Effector memory CD4-positive, alpha-beta T cell (primary cell): ENCODE data around the gene KIAA0825.

ENCODE experiments used
- DNase-seq, 3 donors: peaks; one replicate each; pipeline ENCODE4 v3.0.0-alpha.2; 2020
- H3K27ac ChIP-seq: 2 replicates; pipeline ENCODE4 v1.7.0; 2013; ENCODE audit warnings: mild to moderate bottlenecking, low read length, moderate library complexity; ENCODE audit not compliant: insufficient read depth, poor library complexity, severe bottlenecking
- H3K27me3 ChIP-seq: replicated peaks from 2 replicates; pipeline ENCODE4 v1.7.0; 2013; ENCODE audit warnings: mild to moderate bottlenecking, low read length; ENCODE audit not compliant: insufficient read depth, control insufficient read depth, poor library complexity, severe bottlenecking
- H3K36me3 ChIP-seq: 2 replicates; pipeline ENCODE4 v1.7.0; 2013; ENCODE audit warnings: mild to moderate bottlenecking, low read length, moderate library complexity; ENCODE audit not compliant: control insufficient read depth, insufficient read depth
- H3K4me1 ChIP-seq: 2 replicates; pipeline ENCODE4 v1.7.0; 2013; ENCODE audit warnings: low read length, mild to moderate bottlenecking; ENCODE audit not compliant: control insufficient read depth, insufficient read depth, poor library complexity, severe bottlenecking
- H3K4me3 ChIP-seq: 2 replicates; pipeline ENCODE4 v1.7.0; 2013; ENCODE audit warnings: low read length, low read depth, mild to moderate bottlenecking; ENCODE audit not compliant: insufficient read depth, poor library complexity, severe bottlenecking
- H3K9me3 ChIP-seq: 2 replicates; pipeline ENCODE4 v1.7.0; 2013; ENCODE audit warnings: mild to moderate bottlenecking, low read length, moderate library complexity; ENCODE audit not compliant: control insufficient read depth

The KIAA0825 gene

DNA sequence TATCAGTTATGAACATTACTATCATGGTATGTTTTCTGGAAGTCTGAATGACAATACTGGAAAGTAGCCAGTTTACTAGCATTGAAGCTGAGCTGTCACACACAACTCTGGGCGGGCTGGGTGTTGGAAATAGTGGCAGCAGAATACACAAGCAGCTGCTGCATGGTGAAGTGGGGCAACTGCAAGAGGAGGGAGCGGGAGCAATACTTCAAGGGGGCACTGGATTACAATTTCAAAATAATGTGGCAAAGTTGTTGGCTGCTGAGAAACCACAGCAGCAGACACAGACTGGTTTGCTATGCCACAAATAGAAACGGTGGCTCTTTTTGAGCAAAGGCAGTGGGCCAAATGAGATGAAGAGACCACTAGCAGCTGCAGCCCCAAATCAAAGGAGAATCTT, 350.2 kb downstream of the KIAA0825 start:
- Histone ChIP-seq H3K27ac (no peak overlapping the region), H3K4me1 (no peaks in the 10 kb centered on the region), H3K9me3 (no peaks in the 10 kb centered on the region), H3K27me3 (no peaks in the 10 kb centered on the region), H3K4me3 (no peak overlapping the region), H3K36me3 (no peaks in the 10 kb centered on the region)
- no peak for DNase-seq

DNA sequence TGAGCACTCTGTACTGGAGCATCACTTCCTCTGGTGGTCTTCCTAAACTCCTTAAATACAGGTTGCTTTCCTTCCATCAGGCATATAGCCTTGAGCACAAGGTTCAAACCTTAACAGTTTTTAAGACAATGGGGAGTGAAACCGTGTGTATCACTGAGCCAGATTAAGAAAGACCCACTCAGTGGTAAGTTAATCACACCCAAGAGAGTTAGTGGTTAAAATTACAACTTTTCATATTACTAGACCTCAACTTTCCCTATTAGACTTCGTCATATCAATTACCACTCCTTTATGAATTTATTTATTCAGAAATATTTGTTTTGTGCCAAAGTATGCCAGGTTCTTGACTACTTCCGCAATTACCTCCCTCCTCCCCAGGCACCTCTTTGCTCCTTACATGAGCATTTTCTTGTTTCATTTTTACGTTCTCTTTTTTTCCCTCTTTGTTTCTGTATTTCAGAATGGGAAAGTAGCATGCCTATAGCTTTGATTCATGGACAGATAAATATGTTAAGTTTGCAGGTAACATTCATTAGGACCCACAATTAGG, 351.0 kb downstream of the KIAA0825 start:
- no peak overlapping the region for H3K4me3 ChIP-seq
- no peaks in the 10 kb centered on the region for H3K36me3 ChIP-seq
- H3K27ac ChIP-seq = no peak overlapping the region
- DNase-seq = no peak
- no peaks in the 10 kb centered on the region for H3K27me3 ChIP-seq
- H3K4me1 ChIP-seq = no peaks in the 10 kb centered on the region
- H3K9me3 ChIP-seq = no peaks in the 10 kb centered on the region

DNA sequence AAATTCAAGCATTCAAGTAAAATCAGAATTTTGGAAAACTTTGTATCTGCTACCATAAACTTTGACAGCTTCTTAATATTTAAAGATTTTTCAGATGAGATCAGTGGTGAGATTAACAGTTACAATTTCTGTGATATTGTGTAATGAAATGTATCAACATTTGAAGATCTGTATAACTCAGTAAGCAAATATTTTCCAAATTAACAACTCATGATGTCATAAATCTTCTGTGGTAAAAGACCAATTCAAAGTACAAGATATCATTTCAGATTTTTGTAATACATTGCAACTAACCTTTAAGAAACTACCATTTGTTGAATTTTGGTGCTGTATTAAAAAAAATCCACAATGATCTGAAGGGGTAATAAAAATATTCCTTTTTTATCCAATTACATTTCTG, 352.2 kb downstream of the KIAA0825 start:
- DNase-seq = no peak

DNA sequence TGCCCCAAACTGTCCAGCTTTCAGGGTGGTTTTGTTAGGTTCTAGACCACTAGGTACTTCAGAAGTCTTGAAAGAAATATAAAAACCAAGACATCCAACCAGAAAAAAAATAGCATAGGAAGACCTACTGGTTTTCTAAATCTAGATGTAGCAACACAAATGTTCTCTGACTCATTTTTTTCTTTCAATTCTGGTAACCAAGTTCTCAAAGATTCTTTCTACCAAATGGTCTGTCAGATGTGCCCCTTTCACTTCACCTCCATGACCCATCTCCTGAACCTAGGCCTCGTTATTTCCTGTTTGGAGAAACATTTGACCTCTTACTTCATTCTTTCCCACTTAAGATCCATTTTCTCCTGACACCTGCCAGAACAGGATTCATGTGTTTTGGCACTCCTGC, 355.3 kb downstream of the KIAA0825 start:
- Histone ChIP-seq H3K9me3 (no peaks in the 10 kb centered on the region), H3K4me1 (no peaks in the 10 kb centered on the region), H3K27ac (no peak overlapping the region), H3K4me3 (no peak overlapping the region), H3K27me3 (no peaks in the 10 kb centered on the region), H3K36me3 (no peaks in the 10 kb centered on the region)
- no peak for DNase-seq

More for the DNA sequence above, 352.2 kb downstream of the KIAA0825 start:
- no peaks in the 10 kb centered on the region for H3K36me3 ChIP-seq
- H3K4me3 ChIP-seq = no peak overlapping the region
- no peaks in the 10 kb centered on the region for H3K27me3 ChIP-seq
- H3K27ac ChIP-seq = no peak overlapping the region
- no peaks in the 10 kb centered on the region for H3K9me3 ChIP-seq
- H3K4me1 ChIP-seq = no peaks in the 10 kb centered on the region

DNA sequence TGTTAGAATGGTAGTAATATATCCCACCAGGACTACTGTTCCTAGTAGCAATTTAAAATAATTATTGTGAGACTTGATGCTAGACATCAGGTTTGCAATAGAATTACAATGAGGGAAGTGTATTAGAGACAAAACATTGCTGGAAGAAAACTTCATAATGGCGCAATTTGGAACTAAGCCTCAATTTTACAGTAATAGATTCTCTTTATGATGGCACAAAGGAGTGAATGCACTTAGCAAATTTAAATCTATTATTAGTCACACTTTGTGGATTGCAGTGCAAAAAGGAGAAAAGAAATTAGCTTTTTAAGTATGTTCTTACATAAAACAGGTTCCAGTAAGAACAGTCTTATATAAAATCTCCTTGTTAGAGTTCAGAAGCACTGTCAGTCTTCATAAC, 358.3 kb downstream of the KIAA0825 start:
- no peak for DNase-seq
- H3K4me1 ChIP-seq = no peaks in the 10 kb centered on the region
- no peak overlapping the region for H3K4me3 ChIP-seq
- no peak overlapping the region for H3K27ac ChIP-seq
- H3K9me3 ChIP-seq = no peaks in the 10 kb centered on the region
- H3K36me3 ChIP-seq = no peaks in the 10 kb centered on the region
- H3K27me3 ChIP-seq = no peaks in the 10 kb centered on the region

DNA sequence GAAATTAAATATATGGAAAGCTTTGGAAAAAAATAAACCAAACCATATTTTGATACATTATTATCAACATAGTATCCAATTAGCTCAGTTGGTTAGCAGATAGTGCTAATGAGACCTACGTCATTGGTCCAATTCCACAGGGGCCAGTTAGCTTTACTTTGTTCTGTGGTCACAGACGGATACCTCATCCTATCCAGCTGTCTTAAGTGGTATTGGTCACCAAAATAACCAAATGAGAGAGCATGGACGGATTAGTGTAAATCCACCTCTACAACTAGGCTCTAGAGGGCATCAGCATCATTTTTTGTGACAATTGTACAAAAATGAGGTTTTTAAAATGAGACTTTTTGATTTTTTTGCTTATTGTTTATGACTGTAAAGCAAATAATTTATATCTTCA, 364.2 kb downstream of the KIAA0825 start:
- Histone ChIP-seq H3K4me3 (no peak overlapping the region), H3K27me3 (no peaks in the 10 kb centered on the region), H3K9me3 (no peaks in the 10 kb centered on the region), H3K4me1 (no peaks in the 10 kb centered on the region), H3K36me3 (no peaks in the 10 kb centered on the region), H3K27ac (no peak overlapping the region)
- DNase-seq = no peak

DNA sequence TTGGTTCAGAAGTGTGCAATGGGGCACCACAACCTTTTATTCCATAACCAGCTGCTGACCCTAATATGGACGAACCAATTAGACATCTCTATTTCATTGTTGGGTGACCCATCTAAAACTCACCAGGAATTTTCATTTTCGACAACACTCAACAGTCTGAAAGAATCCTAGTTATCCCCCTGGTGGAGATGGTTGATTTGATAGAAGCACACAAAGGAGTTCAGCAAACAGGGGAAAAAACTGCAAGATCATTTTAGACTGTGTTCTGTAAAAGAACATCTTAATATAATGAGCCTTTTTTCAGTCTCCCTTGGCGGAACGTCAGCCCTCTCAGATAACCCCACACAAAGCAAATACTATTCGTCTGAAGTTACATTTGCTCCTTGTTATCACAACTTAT, 367.4 kb downstream of the KIAA0825 start:
- H3K4me1 ChIP-seq = no peaks in the 10 kb centered on the region
- no peaks in the 10 kb centered on the region for H3K36me3 ChIP-seq
- H3K4me3 ChIP-seq = no peak overlapping the region
- no peaks in the 10 kb centered on the region for H3K9me3 ChIP-seq
- DNase-seq = no peak
- no peaks in the 10 kb centered on the region for H3K27me3 ChIP-seq
- no peak overlapping the region for H3K27ac ChIP-seq

DNA sequence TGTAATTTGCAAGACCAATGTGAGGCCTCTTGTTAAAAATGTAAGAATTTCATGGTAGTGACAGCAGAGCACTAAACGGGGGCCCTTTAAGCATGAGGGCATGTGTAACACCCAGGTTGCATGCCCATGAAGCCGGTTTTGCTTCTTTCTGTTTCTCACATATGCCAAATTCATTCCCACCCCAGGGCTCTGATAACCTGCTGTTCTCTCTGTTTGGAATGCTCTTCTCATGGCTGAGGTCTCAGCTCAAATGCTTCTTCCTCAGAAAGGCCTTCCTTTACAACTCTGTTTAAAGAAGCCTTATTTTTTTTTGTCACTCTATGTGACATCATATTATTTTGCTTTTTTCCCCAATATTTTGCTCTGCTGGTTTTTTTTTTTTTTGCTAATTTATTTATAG, 369.0 kb downstream of the KIAA0825 start:
- Histone ChIP-seq H3K27ac (no peak overlapping the region), H3K9me3 (no peaks in the 10 kb centered on the region), H3K4me3 (no peak overlapping the region), H3K27me3 (no peaks in the 10 kb centered on the region), H3K36me3 (no peaks in the 10 kb centered on the region), H3K4me1 (no peaks in the 10 kb centered on the region)
- no peak for DNase-seq

DNA sequence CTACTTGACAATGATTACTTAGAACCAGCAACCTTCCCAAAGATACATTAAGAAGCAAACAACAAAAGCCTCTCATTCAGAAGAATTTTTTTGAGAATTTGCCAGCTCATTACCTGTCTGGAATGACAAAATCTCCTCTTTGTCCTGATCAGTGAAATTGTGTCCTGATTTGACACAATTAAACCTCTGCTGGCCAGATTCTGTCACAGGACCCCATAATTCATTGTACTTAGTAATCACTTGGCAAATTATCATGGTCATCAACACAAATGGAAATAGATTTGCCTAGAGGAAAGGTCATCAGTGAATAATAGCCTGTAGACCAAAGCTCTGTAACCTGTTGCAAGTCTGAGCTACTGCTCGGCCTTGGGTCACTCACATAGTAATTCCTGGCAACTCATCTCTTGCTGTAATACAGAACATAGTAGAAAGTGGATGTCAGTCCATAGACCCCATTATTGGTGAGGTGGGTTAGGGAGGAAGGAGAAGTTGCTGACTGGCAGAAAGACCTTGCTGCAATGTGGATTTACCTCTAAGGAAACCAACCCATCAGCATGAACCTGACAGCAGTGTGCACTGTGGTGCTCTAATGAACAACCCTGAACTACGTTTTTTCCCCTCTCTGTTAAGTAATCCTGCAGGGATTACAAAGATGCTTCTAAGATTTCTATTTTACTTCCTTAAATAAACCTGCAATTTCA, 370.1 kb downstream of the KIAA0825 start:
- no peak for DNase-seq
- no peaks in the 10 kb centered on the region for H3K9me3 ChIP-seq

DNA sequence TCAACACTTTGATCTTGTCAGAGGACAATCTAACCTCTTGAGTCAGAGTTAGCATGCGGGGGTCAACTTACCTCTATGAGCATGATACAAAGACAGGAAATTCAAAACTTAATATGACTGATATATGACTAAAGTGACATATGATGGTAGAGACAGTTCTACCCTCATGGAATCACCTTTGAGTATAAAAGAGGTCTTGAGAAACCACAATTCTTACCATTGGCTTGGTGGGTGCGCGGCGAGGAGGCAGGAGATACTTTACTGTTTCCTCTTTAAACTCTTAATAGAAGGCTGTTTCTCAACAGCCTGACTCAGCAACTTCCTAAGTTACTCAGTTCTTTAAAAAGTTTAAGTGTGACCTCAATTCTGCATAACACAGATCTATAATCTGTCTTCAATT, 372.8 kb downstream of the KIAA0825 start:
- Histone ChIP-seq H3K9me3 (no peaks in the 10 kb centered on the region), H3K4me1 (no peaks in the 10 kb centered on the region), H3K27ac (no peak overlapping the region), H3K36me3 (no peaks in the 10 kb centered on the region), H3K4me3 (no peak overlapping the region), H3K27me3 (no peaks in the 10 kb centered on the region)
- DNase-seq = no peak

More for the DNA sequence above, 370.1 kb downstream of the KIAA0825 start:
- no peak overlapping the region for H3K4me3 ChIP-seq
- no peaks in the 10 kb centered on the region for H3K4me1 ChIP-seq
- no peaks in the 10 kb centered on the region for H3K27me3 ChIP-seq
- no peaks in the 10 kb centered on the region for H3K36me3 ChIP-seq
- no peak overlapping the region for H3K27ac ChIP-seq
